NK-92 treated with Interleukin-12 subunit alpha and Interleukin-12 subunit beta, amount 100 ng/mL, for 24 hours (cell line): ENCODE measurements around the gene DYNLT5.
"Not testable (repeated sequence)": the region's sequence is repeated elsewhere in the genome, so short reads cannot be mapped to it uniquely, and the experiment has no call there.

Source experiments
- DNase-seq: peaks from one replicate; lab custom pipeline; 2025; lab: John Stamatoyannopoulos, UW

The DYNLT5 gene

GRCh38 chr1:66750577-66750976 is 1.7 kb upstream of the DYNLT5 start:
- no peak for DNase-seq

- no peak for DNase-seq
Observed at GRCh38 chr1:66751160-66751559, 1.1 kb upstream of the DYNLT5 start.

GRCh38 chr1:66752671-66753371 is 562 bp downstream of the DYNLT5 start:
- DNase-seq = no peak

- DNase-seq = no peak
Observed at GRCh38 chr1:66757722-66758240, 5.5 kb downstream of the DYNLT5 start.

- no peak for DNase-seq
Observed at GRCh38 chr1:66758241-66758755, 6.0 kb downstream of the DYNLT5 start.

GRCh38 chr1:66760506-66760905 is 8.2 kb downstream of the DYNLT5 start:
- DNase-seq = no peak

- no peak for DNase-seq
Observed at GRCh38 chr1:66761221-66761620, 9.0 kb downstream of the DYNLT5 start.

- no peak for DNase-seq
Observed at GRCh38 chr1:66764994-66765578, 12.8 kb downstream of the DYNLT5 start.

GRCh38 chr1:66767626-66768025 is 15.4 kb downstream of the DYNLT5 start:
- DNase-seq = no peak

GRCh38 chr1:66768965-66769364 is 16.7 kb downstream of the DYNLT5 start:
- no peak for DNase-seq

GRCh38 chr1:66769512-66770229 is 17.4 kb downstream of the DYNLT5 start:
- no peak for DNase-seq

- no peak for DNase-seq
Observed at GRCh38 chr1:66770240-66770639, 18.0 kb downstream of the DYNLT5 start.

- DNase-seq = no peak
Observed at GRCh38 chr1:66770694-66771093, 18.4 kb downstream of the DYNLT5 start.

- DNase-seq = no peak
Observed at GRCh38 chr1:66773227-66773626, 21.0 kb downstream of the DYNLT5 start.

GRCh38 chr1:66774438-66774837 is 22.2 kb downstream of the DYNLT5 start:
- no peak for DNase-seq

GRCh38 chr1:66775646-66776045 is 23.4 kb downstream of the DYNLT5 start:
- DNase-seq = no peak

GRCh38 chr1:66777831-66778230 is 25.6 kb downstream of the DYNLT5 start:
- no peak for DNase-seq

- DNase-seq = no peak
Observed at GRCh38 chr1:66778266-66778665, 26.0 kb downstream of the DYNLT5 start.

GRCh38 chr1:66778969-66779368 is 26.7 kb downstream of the DYNLT5 start:
- DNase-seq = no peak

GRCh38 chr1:66779475-66780078 is 27.3 kb downstream of the DYNLT5 start:
- DNase-seq = no peak

- not testable (repeated sequence) for DNase-seq
Observed at GRCh38 chr1:66785800-66786199, 33.5 kb downstream of the DYNLT5 start.

- DNase-seq = no peak
Observed at GRCh38 chr1:66787641-66788040, 35.4 kb downstream of the DYNLT5 start.
